Activated T-cell treated with anti-CD3 and anti-CD28 coated beads, Interleukin-2, amount 50 U/mL, for 72 hours (primary cell): ENCODE measurements around the gene SPO11. TPM values are rescaled to one million over a fixed set of nuclear protein-coding genes. Genes with fewer than 3 reads are reported as not detected.

Experiments
- ATAC-seq, 2 donors: fragments of 150-1000 bp; cut with Tn5 transposase; replicated peaks in 1 of 2; 2 replicates each; pipeline ENCODE4 v1.10.0; 2021; ENCODE audit warnings: moderate library complexity in 2 of 2, mild to moderate bottlenecking in 1 of 2
- DNase-seq, 2 donors: peaks; one replicate each; pipeline ENCODE4 v3.0.0; 2021 to 2022; ENCODE audit warnings: mixed read lengths in 1 of 2
- H3K27ac Mint-ChIP-seq: one replicate; pipeline ENCODE4 v1.8.0; 2022; ENCODE audit warnings: mild to moderate bottlenecking, moderate library complexity, mixed read lengths
- H3K27me3 Mint-ChIP-seq: one replicate; pipeline ENCODE4 v1.8.0; 2022; ENCODE audit warnings: low read depth, mixed read lengths
- H3K36me3 Mint-ChIP-seq, 2 donors: one replicate each; pipeline ENCODE4 v1.8.0; 2022; ENCODE audit warnings: mixed read lengths in 2 of 2, mild to moderate bottlenecking in 1 of 2; ENCODE audit not compliant: insufficient read depth in 2 of 2
- H3K4me1 Mint-ChIP-seq: one replicate; pipeline ENCODE4 v1.8.0; 2022; ENCODE audit warnings: low read depth, mixed read lengths
- H3K4me3 Mint-ChIP-seq, 2 donors: one replicate each; pipeline ENCODE4 v1.8.0; 2022; ENCODE audit warnings: mild to moderate bottlenecking in 2 of 2, mixed read lengths in 2 of 2, moderate library complexity in 2 of 2
- H3K9me3 Mint-ChIP-seq, 2 donors: one replicate each; pipeline ENCODE4 v1.8.0; 2022; ENCODE audit warnings: mixed read lengths in 2 of 2
- total RNA-seq, 2 donors: library from RNA; stranded (reverse); gene quantifications; one replicate each; pipeline ENCODE4 v1.2.3, GENCODE V29; 2022

The SPO11 gene
- total RNA-seq, 2 donors from 2014 or later: not detected

DNA sequence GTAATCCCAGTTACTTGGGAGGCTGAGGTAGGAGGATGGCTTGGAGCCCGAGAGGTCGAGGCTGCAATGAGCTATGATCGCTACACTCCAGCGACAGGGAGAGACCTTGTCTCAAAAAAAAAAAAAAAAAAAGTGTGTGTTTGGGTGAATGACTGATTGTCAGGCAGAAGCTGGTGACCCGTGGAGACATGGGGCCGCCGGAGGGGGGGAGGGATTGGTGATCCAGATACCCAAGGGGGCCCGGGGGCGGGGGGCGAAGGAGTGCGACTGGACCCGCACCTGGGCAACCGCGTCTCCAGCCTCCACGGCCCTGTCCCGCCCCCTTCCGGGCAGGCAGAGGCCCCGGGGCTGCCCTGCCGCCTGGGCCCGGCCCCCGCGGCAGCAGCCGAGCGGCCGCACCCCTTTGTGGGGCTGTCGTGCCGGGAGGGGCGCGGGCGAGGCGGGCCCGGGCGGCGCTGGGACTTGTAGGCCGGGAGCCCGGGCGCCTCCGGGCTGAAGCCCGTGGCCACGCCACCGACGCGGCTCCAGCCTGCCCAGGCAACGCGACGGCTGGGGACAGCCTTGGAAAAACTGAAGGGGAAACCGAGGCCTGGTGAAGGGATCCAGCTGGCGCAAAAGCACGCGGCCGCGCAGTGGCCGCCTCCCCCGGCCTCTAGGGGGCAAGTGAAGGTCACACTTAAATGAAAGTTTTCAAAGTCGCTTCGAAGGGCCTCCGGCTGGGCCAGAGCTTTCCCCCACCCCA lies 59.5 kb downstream of the SPO11 start:
- H3K9me3 Mint-ChIP-seq: no peaks in the 10 kb centered on the region
- H3K27me3 Mint-ChIP-seq: no peaks in the 10 kb centered on the region
- peaks cover 4 to 9% of the 10 kb centered on the region in 2 donors for H3K36me3 Mint-ChIP-seq
- ATAC-seq (peak; percentile 16 to 34), DNase-seq (peak; percentile 64 to 74)
- H3K4me3 Mint-ChIP-seq: peak overlapping the region; percentile 96
- peaks cover 27% of the 10 kb centered on the region for H3K4me1 Mint-ChIP-seq
- H3K27ac Mint-ChIP-seq: peak overlapping the region; percentile 88

DNA sequence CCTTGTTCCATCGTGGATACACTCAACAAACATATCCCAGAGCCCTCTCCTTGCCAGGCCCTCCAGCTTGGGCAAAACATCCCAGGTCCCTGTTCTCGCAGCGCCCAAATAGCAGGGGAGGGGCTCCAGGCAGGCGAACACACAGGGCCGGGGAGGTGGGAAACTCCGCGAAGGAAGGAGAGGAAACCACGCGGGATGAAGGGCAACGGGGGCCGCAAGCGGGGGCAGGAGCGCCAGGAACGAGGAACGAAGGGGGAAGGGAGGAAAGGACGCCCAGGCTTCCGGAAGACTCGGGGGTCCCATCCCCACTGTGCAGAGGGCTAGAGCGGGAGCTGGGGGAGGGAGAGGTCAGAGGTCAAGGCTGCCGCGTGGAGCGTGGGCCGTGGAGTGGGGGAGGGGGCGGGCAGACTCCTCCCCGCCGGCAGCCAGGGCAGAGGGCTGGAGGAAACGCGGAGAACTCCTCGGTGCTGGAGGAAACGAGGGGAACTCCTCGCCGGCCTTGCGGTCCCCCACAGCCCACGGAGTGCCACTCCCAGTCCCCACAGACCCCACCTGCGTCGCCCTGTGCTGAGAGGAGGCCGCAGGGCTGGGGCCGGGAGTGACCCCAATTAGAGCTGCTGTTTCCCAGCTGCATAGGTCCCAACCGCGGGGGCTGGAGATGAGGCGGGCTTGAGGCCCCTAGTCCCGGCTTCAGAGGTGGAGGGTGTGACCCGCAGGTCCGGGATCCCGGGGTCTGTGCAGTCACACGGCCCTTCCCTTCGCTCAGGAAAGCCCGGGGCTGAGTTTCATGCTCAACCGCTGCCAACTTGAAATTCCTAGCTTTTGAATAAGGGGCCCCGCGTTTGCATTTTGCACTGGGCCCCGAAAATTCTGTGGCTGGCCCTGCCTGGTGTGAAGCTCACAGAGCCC lies 60.3 kb downstream of the SPO11 start:
- DNase-seq: peak; percentile 67 to 70
- Mint-ChIP-seq H3K27ac (peak overlapping the region; percentile 88), H3K36me3 (peaks cover 7 to 11% of the 10 kb centered on the region in 2 donors), H3K4me3 (peak overlapping the region; percentile 96), H3K4me1 (peaks cover 36% of the 10 kb centered on the region), H3K9me3 (no peaks in the 10 kb centered on the region), H3K27me3 (no peaks in the 10 kb centered on the region)
- peak; percentile 11 to 14 for ATAC-seq

DNA sequence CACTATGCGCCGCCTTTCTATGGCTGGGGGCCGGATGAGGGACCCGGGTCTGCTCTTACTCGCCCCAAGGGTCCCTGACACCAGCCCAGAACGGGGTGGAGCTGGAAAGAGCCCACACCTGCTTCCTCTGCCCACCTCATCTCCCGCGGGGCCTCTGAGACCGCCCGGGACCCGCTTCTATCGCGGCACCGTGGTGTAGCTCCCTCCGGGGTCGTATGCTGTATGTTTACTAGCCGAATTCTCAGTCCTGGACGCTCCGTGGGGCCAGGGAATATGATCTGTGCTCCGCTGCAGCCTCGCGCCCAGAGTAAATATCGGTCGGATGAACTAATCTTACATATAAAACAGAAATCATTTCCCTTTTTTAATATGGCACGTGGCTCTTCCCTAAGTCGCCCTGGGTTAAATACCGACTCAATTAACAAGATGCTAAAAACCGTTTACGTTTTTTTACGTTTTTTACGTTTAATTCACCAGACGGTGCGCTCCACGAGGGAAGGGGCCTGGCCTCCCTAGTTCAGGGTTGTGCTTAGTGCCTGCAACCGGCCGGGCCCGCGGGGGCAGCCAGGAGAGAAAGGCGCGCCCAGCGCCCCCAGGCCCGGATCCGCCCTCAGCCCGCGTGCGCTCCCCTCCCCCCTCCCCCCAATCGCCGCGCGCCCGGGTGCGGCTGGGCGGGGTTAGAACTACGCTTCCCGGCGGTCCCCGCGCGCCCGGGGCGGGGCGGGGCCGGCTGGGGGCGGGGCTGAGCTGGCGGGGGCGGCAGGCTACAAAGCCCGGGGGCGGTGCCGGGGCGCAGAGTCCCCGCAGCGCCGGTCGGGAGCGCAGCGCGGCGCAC lies 61.2 kb downstream of the SPO11 start, which contains the start of gene RBM38:
RBM38 (plus strand) TSS at position 793 of the 835 bp plus-strand sequence. CDS start 186 bp downstream, outside the sequence.
- Mint-ChIP-seq H3K27me3 (no peaks in the 10 kb centered on the region), H3K36me3 (peaks cover 7 to 11% of the 10 kb centered on the region in 2 donors), H3K4me1 (peaks cover 42% of the 10 kb centered on the region), H3K9me3 (no peaks in the 10 kb centered on the region), H3K4me3 (peak within 1 kb of the TSS; percentile 96 to 97), H3K27ac (peak within 1 kb of the TSS; percentile 98)
- ATAC-seq (peak; percentile 63 to 69), DNase-seq (peak; percentile 80 to 86)

DNA sequence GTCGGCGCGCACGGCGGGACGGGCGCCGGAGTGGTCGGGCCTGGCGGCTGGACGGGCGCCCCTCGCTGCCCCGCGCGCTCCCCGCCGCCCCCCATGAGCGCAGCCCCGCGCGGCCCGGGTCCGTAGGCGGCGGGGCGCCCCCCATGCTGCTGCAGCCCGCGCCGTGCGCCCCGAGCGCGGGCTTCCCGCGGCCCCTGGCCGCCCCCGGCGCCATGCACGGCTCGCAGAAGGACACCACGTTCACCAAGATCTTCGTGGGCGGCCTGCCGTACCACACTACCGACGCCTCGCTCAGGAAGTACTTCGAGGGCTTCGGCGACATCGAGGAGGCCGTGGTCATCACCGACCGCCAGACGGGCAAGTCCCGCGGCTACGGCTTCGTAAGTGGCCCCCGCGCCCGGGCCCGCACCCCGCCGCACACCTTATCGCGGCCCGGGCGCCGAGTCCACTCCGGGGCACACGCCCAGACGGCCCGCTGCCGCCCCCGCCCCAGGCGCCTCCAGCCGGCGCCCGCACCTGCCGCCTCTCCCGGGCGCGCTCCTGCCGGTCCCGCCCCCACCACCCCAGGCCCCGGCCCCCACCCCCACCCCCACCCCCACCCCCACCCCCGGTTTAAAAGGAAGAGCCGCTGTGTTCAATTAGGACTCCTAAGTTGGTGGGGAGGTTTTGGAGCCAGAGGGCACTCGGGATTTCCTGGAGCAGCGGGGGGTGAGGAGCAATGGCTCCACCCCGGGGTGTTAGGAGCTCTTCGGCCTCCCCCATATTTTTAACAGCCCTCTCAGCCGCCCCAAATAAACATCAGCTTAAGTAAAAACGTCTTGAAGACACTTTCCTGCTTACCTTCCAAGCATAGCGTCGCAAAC lies 62.1 kb downstream of the SPO11 start:
- Mint-ChIP-seq H3K4me3 (peak overlapping the region; percentile 96 to 97), H3K36me3 (peaks cover 9 to 13% of the 10 kb centered on the region in 2 donors), H3K27ac (peak overlapping the region; percentile 77), H3K4me1 (peaks cover 50% of the 10 kb centered on the region), H3K27me3 (no peaks in the 10 kb centered on the region), H3K9me3 (no peaks in the 10 kb centered on the region)
- ATAC-seq: peak; percentile 23 to 25
- DNase-seq: peak; percentile 49 to 53

DNA sequence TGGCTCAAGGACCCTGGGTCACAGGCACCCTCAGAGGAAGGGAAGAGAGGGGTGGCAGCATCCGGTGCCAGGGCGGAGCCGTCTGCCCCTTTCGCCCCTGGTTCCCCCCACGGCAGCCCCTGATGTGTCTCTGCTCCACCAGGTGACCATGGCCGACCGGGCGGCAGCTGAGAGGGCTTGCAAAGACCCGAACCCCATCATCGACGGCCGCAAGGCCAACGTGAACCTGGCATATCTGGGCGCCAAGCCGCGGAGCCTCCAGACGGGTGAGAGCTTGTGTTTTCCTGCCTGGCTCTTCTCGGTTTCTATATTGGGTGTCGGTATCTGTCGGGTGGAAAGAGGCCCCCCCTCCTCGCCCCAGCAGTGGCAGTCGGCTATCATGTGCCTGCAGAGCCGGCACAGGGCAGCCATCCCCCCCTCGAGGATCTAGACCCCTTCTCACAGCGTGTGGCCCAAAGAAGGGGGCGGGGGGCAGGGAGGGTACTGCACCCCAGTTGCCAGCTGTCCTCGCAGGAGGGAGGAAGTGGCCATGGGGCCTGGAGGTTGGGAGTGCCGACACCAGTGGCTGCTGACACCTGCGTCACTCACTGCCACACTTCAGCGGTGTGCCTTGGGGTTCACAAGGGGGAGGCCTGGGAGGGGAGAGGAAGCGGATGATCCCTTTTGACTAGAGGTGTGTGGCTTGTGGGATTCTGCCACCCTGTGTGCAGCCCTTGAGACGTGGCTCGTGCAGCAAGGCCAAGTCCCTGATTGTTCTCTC lies 63.1 kb downstream of the SPO11 start:
- H3K4me1 Mint-ChIP-seq: peaks cover 61% of the 10 kb centered on the region
- ATAC-seq (peak; percentile 59 to 65), DNase-seq (peak; percentile 82 to 87)
- H3K27me3 Mint-ChIP-seq: no peaks in the 10 kb centered on the region
- peak overlapping the region; percentile 77 for H3K27ac Mint-ChIP-seq
- H3K9me3 Mint-ChIP-seq: no peaks in the 10 kb centered on the region
- H3K36me3 Mint-ChIP-seq: peaks cover 10 to 14% of the 10 kb centered on the region in 2 donors
- peak overlapping the region; percentile 96 to 97 for H3K4me3 Mint-ChIP-seq

Other genes with a start within 250 kb of the SPO11 start
- gene BMP7, start 63.2 kb upstream of the SPO11 start, total RNA-seq: under 1 TPM; 0.31 to 0.39 TPM
- 10 to 100 TPM; 47.6 to 54.2 TPM for gene RAE1, start 21.5 kb downstream of the SPO11 start, total RNA-seq
- gene RBM38, start 61.6 kb downstream of the SPO11 start, total RNA-seq: 10 to 100 TPM; 61.4 to 79.8 TPM
- not detected for gene CTCFL, start 195.3 kb downstream of the SPO11 start, total RNA-seq
- gene PCK1, start 231.3 kb downstream of the SPO11 start, total RNA-seq: not detected